Tibial nerve (tissue), 4 donors: ENCODE data around the gene ACE2. TPM values are rescaled to one million over a fixed set of nuclear protein-coding genes. Genes with fewer than 3 reads are reported as not detected.

Source experiments
- DNase-seq, 2 donors: peaks; one replicate each; pipeline ENCODE4 v3.0.0-alpha.2; 2019; ENCODE audit warnings: low spot score in 2 of 2
- H3K27ac ChIP-seq, 4 donors: fragments of 200-600 bp; sonication (generic) in 3 of 4; one replicate each; pipeline ENCODE4 v1.5.1; 2017 to 2019; ENCODE audit warnings: mild to moderate bottlenecking in 1 of 4
- H3K27me3 ChIP-seq, 2 donors: fragments of 200-600 bp; sonication (generic) in 1 of 2; one replicate each; pipeline versions ENCODE4 v1.5.1 to v1.6.0; 2017 to 2019
- H3K36me3 ChIP-seq, 3 donors: fragments of 200-600 bp; sonication (generic); one replicate each; pipeline ENCODE4 v1.5.1; 2018 to 2019
- H3K4me1 ChIP-seq, 4 donors: fragments of 200-600 bp; sonication (generic) in 3 of 4; one replicate each; pipeline ENCODE4 v1.5.1; 2017 to 2019
- H3K4me3 ChIP-seq, 4 donors: fragments of 200-600 bp; sonication (generic) in 3 of 4; one replicate each; pipeline ENCODE4 v1.5.1; 2017 to 2019; ENCODE audit warnings: mild to moderate bottlenecking in 1 of 4, moderate library complexity in 1 of 4
- H3K9me3 ChIP-seq, 4 donors: fragments of 200-600 bp; sonication (generic) in 3 of 4; one replicate each; pipeline ENCODE4 v1.5.1; 2017 to 2019
- EP300 ChIP-seq, 2 donors: sonication (generic); formaldehyde crosslinking; IDR thresholded peaks; one replicate each; pipeline ENCODE4 v1.6.1; 2017; ENCODE audit warnings: antibody characterized with exemption in 2 of 2, mild to moderate bottlenecking in 1 of 2
- POLR2A ChIP-seq, 2 donors: fragments of 450-650 bp; IDR thresholded peaks; one replicate each; pipeline ENCODE4 v1.6.1; 2017; ENCODE audit warnings: antibody characterized with exemption in 2 of 2, mild to moderate bottlenecking in 2 of 2, moderate library complexity in 2 of 2
- WGBS, 2 donors: methylation state at CpG; one replicate each; pipeline ENCODE4 v1.1.5; 2018; 5-methylcytosine and 5-hydroxymethylcytosine counted together
- total RNA-seq, 4 donors: library from RNA; depleted of rRNA; stranded (reverse); fragments of >200 nt; gene quantifications; one replicate each; pipeline ENCODE4 v1.1.0, GENCODE V29; 2016
- TF ChIP-seq, protein P1 (sequence below), 5 experiments: fragments of 200-600 bp in 3 of 5; fragments of 450-650 bp in 2 of 5; sonication (generic) in 3 of 5; IDR thresholded peaks; one replicate each; pipeline ENCODE4 v1.5.1; 2016 to 2019; ENCODE audit warnings: antibody characterized with exemption in 5 of 5, mild to moderate bottlenecking in 3 of 5, moderate library complexity in 2 of 5

The ACE2 gene
- total RNA-seq, 4 donors from 2014 or later, result 0.30 to 1.1 (median 0.92) TPM

DNA sequence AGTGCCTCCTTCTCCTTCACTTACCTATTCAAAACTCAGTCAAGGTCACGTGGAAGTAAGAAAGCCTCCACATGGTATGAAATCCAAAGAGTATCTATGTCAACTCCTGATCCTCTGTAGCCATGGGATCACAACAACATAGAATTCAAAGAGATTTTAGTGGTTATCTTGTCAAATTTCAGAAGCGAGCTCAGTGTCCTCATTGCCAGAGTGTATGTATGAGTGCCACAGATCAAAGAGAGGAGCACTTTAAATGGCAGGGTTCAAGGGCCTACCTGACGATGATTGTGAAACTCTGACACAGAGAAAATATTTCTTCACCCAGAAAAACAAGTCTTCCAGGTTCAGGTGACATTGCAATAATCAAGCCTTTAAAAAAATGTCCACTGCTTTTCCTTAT, 1.2 kb upstream of the ACE2 start:
- peaks cover 0 to 13% of the 10 kb centered on the region in 2 donors for H3K27me3 ChIP-seq
- TF ChIP-seq, protein P1, sequence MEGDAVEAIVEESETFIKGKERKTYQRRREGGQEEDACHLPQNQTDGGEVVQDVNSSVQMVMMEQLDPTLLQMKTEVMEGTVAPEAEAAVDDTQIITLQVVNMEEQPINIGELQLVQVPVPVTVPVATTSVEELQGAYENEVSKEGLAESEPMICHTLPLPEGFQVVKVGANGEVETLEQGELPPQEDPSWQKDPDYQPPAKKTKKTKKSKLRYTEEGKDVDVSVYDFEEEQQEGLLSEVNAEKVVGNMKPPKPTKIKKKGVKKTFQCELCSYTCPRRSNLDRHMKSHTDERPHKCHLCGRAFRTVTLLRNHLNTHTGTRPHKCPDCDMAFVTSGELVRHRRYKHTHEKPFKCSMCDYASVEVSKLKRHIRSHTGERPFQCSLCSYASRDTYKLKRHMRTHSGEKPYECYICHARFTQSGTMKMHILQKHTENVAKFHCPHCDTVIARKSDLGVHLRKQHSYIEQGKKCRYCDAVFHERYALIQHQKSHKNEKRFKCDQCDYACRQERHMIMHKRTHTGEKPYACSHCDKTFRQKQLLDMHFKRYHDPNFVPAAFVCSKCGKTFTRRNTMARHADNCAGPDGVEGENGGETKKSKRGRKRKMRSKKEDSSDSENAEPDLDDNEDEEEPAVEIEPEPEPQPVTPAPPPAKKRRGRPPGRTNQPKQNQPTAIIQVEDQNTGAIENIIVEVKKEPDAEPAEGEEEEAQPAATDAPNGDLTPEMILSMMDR (IDR thresholded peaks at IDR 0.05), result no peak
- TF ChIP-seq POLR2A (IDR thresholded peaks at IDR 0.05), result no peak
- no peaks in the 10 kb centered on the region for H3K36me3 ChIP-seq
- no peaks in the 10 kb centered on the region for H3K9me3 ChIP-seq
- no peaks in the 10 kb centered on the region for H3K4me1 ChIP-seq
- 70 to 90% methylated on average over 3 of the region's 3 CpGs for WGBS, 2 donors
- H3K4me3 ChIP-seq, result no peak overlapping the region
- H3K27ac ChIP-seq, result no peak overlapping the region
- no peak for DNase-seq

DNA sequence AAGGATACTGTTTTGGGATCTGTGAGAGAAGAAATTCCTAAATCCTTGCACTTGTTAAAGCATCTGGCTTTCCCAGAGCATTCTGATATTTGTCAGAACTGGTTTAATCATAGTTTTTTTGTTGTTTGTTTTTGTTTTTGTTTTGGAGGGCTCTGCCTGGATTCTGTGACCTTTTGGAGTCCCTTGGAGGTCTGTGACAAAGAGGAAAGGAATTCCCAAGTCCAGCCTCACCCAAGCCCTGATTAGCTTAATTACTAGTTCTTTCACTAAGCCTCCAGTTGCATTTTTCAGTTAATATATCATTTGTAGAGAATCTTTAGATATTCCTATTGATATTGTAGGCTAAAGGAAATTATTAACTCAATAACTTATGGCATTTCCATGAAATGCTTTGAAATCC, 711 bp downstream of the ACE2 start:
- no peaks in the 10 kb centered on the region for H3K4me1 ChIP-seq
- no peaks in the 10 kb centered on the region for H3K9me3 ChIP-seq
- H3K27me3 ChIP-seq, result peaks cover 0 to 19% of the 10 kb centered on the region in 2 donors
- TF ChIP-seq POLR2A (IDR thresholded peaks at IDR 0.05) (no peak), EP300 (IDR thresholded peaks at IDR 0.05) (no peak)
- TF ChIP-seq, protein P1 (IDR thresholded peaks at IDR 0.05), result no peak
- DNase-seq, result no peak
- no peak overlapping the region for H3K27ac ChIP-seq
- no peak overlapping the region for H3K4me3 ChIP-seq
- no peaks in the 10 kb centered on the region for H3K36me3 ChIP-seq

DNA sequence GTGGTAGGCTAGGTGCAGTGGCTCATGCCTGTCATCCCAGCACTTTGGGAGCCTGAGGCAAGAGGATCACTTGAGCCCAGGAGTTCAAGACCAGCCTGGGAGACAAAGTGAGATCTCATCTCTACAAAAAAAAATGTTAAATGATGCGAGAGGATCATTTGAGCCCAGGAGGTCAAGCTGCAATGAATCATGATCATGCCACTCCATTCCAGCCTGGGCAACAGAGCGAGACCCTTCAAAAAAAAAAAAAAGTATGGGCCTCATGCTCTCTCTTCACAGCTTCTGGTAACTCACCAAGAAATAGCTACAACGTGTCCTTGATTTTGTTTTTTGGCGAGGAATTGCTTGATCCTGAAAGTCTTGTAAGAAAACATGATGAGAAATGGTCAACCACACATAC, 1.3 kb downstream of the ACE2 start:
- peaks cover 0 to 18% of the 10 kb centered on the region in 2 donors for H3K27me3 ChIP-seq
- 61 to 83% methylated on average over 4 of the region's 4 CpGs for WGBS, 2 donors
- no peaks in the 10 kb centered on the region for H3K9me3 ChIP-seq
- TF ChIP-seq, protein P1 (IDR thresholded peaks at IDR 0.05), result no peak
- TF ChIP-seq POLR2A (IDR thresholded peaks at IDR 0.05) (no peak), EP300 (IDR thresholded peaks at IDR 0.05) (no peak)
- no peak overlapping the region for H3K4me3 ChIP-seq
- no peaks in the 10 kb centered on the region for H3K36me3 ChIP-seq
- no peaks in the 10 kb centered on the region for H3K4me1 ChIP-seq
- no peak overlapping the region for H3K27ac ChIP-seq
- DNase-seq, result no peak

DNA sequence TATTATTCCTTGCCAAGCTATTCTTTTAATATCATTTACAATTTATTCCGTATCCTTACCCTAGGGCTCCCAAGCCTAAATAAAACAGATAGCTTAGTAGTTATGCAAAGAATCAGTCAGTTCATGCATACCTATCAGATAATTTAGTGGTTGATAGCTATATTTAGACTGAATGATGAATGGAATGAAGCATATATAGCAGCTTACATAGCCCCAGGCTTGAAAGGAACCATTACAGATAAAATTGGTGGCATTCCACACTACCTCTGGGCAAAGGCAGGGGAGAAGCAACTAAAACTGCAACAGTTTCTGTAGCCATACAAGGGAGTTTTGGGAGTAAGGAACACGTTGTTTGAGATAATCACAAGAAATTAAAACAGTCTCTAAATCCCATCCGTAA, 2.7 kb downstream of the ACE2 start:
- H3K9me3 ChIP-seq, result no peaks in the 10 kb centered on the region
- no peak for DNase-seq
- no peak overlapping the region for H3K27ac ChIP-seq
- no peaks in the 10 kb centered on the region for H3K4me1 ChIP-seq
- TF ChIP-seq EP300 (IDR thresholded peaks at IDR 0.05) (no peak), POLR2A (IDR thresholded peaks at IDR 0.05) (no peak)
- TF ChIP-seq, protein P1 (IDR thresholded peaks at IDR 0.05), result no peak
- H3K27me3 ChIP-seq, result peaks cover 0 to 13% of the 10 kb centered on the region in 2 donors
- no peak overlapping the region for H3K4me3 ChIP-seq
- no peaks in the 10 kb centered on the region for H3K36me3 ChIP-seq
- WGBS, 2 donors, result 62% methylated on average over 3 of the region's 3 CpGs

DNA sequence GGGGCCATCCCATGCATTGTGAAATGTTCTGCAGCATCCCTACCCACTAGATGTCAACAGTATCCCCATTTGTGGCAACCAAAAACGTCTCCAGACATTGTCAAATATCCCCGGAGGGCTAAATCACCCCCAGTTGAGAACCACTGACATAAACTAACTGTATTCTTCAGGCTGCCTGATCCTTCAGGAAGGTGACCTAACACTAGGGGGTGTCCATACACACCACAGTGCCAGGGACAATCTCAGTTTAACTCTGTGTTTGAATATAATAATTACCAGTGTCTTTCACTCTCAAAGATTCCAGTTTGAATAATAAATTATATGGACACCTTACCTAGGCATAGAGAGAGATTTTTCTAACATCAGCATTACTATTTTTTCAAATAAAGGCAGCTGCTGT, 6.4 kb downstream of the ACE2 start:
- no peak overlapping the region for H3K27ac ChIP-seq
- no peak for DNase-seq
- H3K27me3 ChIP-seq, result peaks cover 0 to 13% of the 10 kb centered on the region in 2 donors
- H3K4me3 ChIP-seq, result no peak overlapping the region
- TF ChIP-seq, protein P1 (IDR thresholded peaks at IDR 0.05), result no peak
- TF ChIP-seq EP300 (IDR thresholded peaks at IDR 0.05), result no peak
- no peak for TF ChIP-seq POLR2A (IDR thresholded peaks at IDR 0.05)
- no peaks in the 10 kb centered on the region for H3K9me3 ChIP-seq
- WGBS, 2 donors, result 41 to 43% methylated on average over 2 of the region's 2 CpGs
- H3K4me1 ChIP-seq, result no peaks in the 10 kb centered on the region
- no peaks in the 10 kb centered on the region for H3K36me3 ChIP-seq
